Measurements from ENCODE around the gene EMC8. TPM values are rescaled to one million over a fixed set of nuclear protein-coding genes. Genes with fewer than 3 reads are reported as not detected.

The EMC8 gene
- total RNA-seq, 1 experiment from 2014 or later, result 73.0 TPM

GRCh38 chr16:85789773-85790172 is 9.6 kb downstream of the EMC8 start:
- RAD21 ChIA-PET (ENCODE audit: low non-redundant PET in 1 of 2, low total read pairs in 2 of 2, uncharacterized antibody in 2 of 2, unreplicated experiment in 2 of 2), result no interaction called here
- Histone ChIP-seq H3K79me2 (ENCODE audit: insufficient read depth, low read length) (peaks cover 99% of the 10 kb centered on the region), H2AFZ (ENCODE audit: low read depth, low read length, poor library complexity, severe bottlenecking) (no peak overlapping the region), H3K9me2 (ENCODE audit: insufficient read depth) (no peaks in the 10 kb centered on the region), H3K36me3 (ENCODE audit: control insufficient read depth in 1 of 2, insufficient read depth in 2 of 2, low read length in 2 of 2) (peaks cover 32 to 69% of the 10 kb centered on the region in 2 experiments), H3K27ac (ENCODE audit: low read depth, low read length) (no peak overlapping the region), H4K20me1 (ENCODE audit: insufficient read depth) (peaks cover 4% of the 10 kb centered on the region; the same call in 1 of the 2 replicates), H3K4me2 (ENCODE audit: low read length) (no peak overlapping the region), H3K9me3 (ENCODE audit: control insufficient read depth in 1 of 2, insufficient read depth in 1 of 2, low read depth in 1 of 2, low read length in 2 of 2) (no peaks in the 10 kb centered on the region), H3K9ac (ENCODE audit: low read length) (no peak overlapping the region), H3K4me3 (replicated peaks in 1 of 2; ENCODE audit: low read depth in 1 of 2, low read length in 2 of 2) (no peak overlapping the region), H3K4me1 (ENCODE audit: control insufficient read depth in 1 of 2, insufficient read depth in 2 of 2, low read length in 2 of 2) (no peaks in the 10 kb centered on the region), H3K27me3 (ENCODE audit: insufficient read depth, low read length) (no peaks in the 10 kb centered on the region)
- intact Hi-C loops (cut with micrococcal nuclease), result no loop called here
- CTCF ChIA-PET, result no interaction called here
- no peak for DNase-seq (ENCODE audit: low read depth, low spot score)
- TF ChIP-seq JUND (IDR thresholded peaks at IDR 0.05) (no peak), REST (IDR thresholded peaks at IDR 0.05; ENCODE audit: low read depth) (no peak), YY1 (IDR thresholded peaks at IDR 0.05; ENCODE audit: extremely low read depth, insufficient replicate concordance, low read depth, low read length) (no peak), CBX3 (IDR thresholded peaks at IDR 0.05; ENCODE audit: low read depth) (no peak), POLR2A (IDR thresholded peaks at IDR 0.05; ENCODE audit: borderline replicate concordance, extremely low read depth, insufficient read depth, insufficient read length) (no peak), SIN3A (IDR thresholded peaks at IDR 0.05; ENCODE audit: low read depth) (no peak), ZNF274 (IDR thresholded peaks at IDR 0.05; ENCODE audit: low read depth, low read length) (no peak), ATF3 (IDR thresholded peaks at IDR 0.05) (no peak), EGR1 (IDR thresholded peaks at IDR 0.05; ENCODE audit: low read depth) (no peak), ZBTB33 (IDR thresholded peaks at IDR 0.05; ENCODE audit: extremely low read depth, insufficient replicate concordance, low read length) (no peak), ELF1 (IDR thresholded peaks at IDR 0.05; ENCODE audit: borderline replicate concordance, low read depth) (no peak), SP1 (IDR thresholded peaks at IDR 0.05; ENCODE audit: low read depth) (no peak), POLR2AphosphoS5 (IDR thresholded peaks at IDR 0.05; ENCODE audit: low read depth, low read length) (no peak)
- POLR2A ChIA-PET, result no interaction called here
- ATAC-seq, result no peak
- BruUV-seq (replicated peaks), result no TSS peak
